Endothelial cell of umbilical vein (primary cell): ENCODE measurements around the gene FER. TPM values are rescaled to one million over a fixed set of nuclear protein-coding genes. Genes with fewer than 3 reads are reported as not detected.

Experiments
- BruUV-seq: library from RNA; stranded (reverse); fragments of 400-500 nt; replicated peaks from 2 replicates; lab custom pipeline; 2021; lab: Mats Ljungman, UMichigan
- CTCF ChIA-PET: fragments of 300-600, 350-600 bp; sonication (Branson Sonifier 250); formaldehyde crosslinking; loops from one replicate; lab custom pipeline; 2021; ENCODE audit warnings: antibody characterized with exemption, inconsistent platforms; lab: Charles Lee
- POLR2A ChIA-PET: fragments of 300-600, 350-600 bp; sonication (Branson Sonifier 250); formaldehyde crosslinking; loops from one replicate; lab custom pipeline; 2021; ENCODE audit warnings: antibody characterized with exemption, inconsistent platforms; lab: Charles Lee
- DNase-seq: peaks from one replicate; pipeline ENCODE4 v3.0.0-alpha.2; 2011; ENCODE audit warnings: low read depth, low spot score
- FAIRE-seq: peaks from 2 replicates; lab custom pipeline; 2011; peaks lifted over from hg19 to GRCh38; lab: Jason Lieb, UNC
- H2AFZ ChIP-seq: 2 replicates; pipeline ENCODE4 v1.6.0; 2012; ENCODE audit warnings: low read depth, low read length, control low read depth, inconsistent platforms
- H3K27ac ChIP-seq: 2 replicates; pipeline ENCODE4 v1.5.1; 2011; ENCODE audit warnings: low read depth, mild to moderate bottlenecking, control low read depth, low read length, moderate library complexity; ENCODE audit not compliant: insufficient read depth
- H3K27me3 ChIP-seq, 2 experiments: 2 replicates each; pipeline versions ENCODE4 v1.6.0 to v1.6.1; 2011; ENCODE audit warnings: low read length in 2 of 2, mixed read lengths in 1 of 2; ENCODE audit not compliant: control insufficient read depth in 2 of 2, insufficient read depth in 2 of 2
- H3K36me3 ChIP-seq, 2 experiments: 2 replicates in 1 of 2; 3 replicates in 1 of 2; pipeline ENCODE4 v1.5.1; 2011; ENCODE audit warnings: low read length in 2 of 2, mild to moderate bottlenecking in 1 of 2, moderate library complexity in 1 of 2; ENCODE audit not compliant: control insufficient read depth in 2 of 2, insufficient read depth in 2 of 2; ENCODE audit errors: extremely low read depth in 1 of 2
- H3K4me1 ChIP-seq: 3 replicates; pipeline ENCODE4 v1.5.1; 2011; ENCODE audit warnings: mild to moderate bottlenecking, low read length; ENCODE audit not compliant: control insufficient read depth, insufficient read depth; ENCODE audit errors: extremely low read depth
- H3K4me2 ChIP-seq: 2 replicates; pipeline ENCODE4 v1.6.1; 2011; ENCODE audit warnings: low read length, control low read depth, mixed read lengths; ENCODE audit not compliant: insufficient read depth
- H3K4me3 ChIP-seq, 3 experiments: fragments of 200-600 bp in 1 of 3; sonication (generic), shearing (Covaris generic) in 1 of 3; replicated peaks in 1 of 3; 2 replicates each; pipeline ENCODE4 v1.5.1; 2011 to 2016; ENCODE audit warnings: control low read depth in 3 of 3, low read length in 3 of 3, mild to moderate bottlenecking in 2 of 3, inconsistent platforms in 1 of 3, low read depth in 1 of 3, moderate library complexity in 1 of 3; ENCODE audit not compliant: insufficient read depth in 1 of 3
- H3K79me2 ChIP-seq: 2 replicates; pipeline ENCODE4 v1.6.0; 2012; ENCODE audit warnings: low read length, inconsistent platforms; ENCODE audit not compliant: control insufficient read depth, insufficient read depth
- H3K9ac ChIP-seq: replicated peaks from 2 replicates; pipeline ENCODE3; 2011; ENCODE audit warnings: low read length, control low read depth; ENCODE audit not compliant: insufficient read depth; ENCODE audit errors: extremely low read depth
- H3K9me1 ChIP-seq: replicated peaks from 3 replicates; pipeline ENCODE4 v1.6.0; 2011; ENCODE audit warnings: mild to moderate bottlenecking, low read length; ENCODE audit not compliant: control insufficient read depth, insufficient read depth; ENCODE audit errors: extremely low read depth
- H3K9me3 ChIP-seq: replicated peaks from 2 replicates; pipeline ENCODE4 v1.5.1; 2012; ENCODE audit warnings: low read length, inconsistent platforms; ENCODE audit not compliant: control insufficient read depth, insufficient read depth
- H4K20me1 ChIP-seq: replicated peaks from 2 replicates; pipeline ENCODE3; 2011; ENCODE audit warnings: mild to moderate bottlenecking, low read length; ENCODE audit not compliant: control insufficient read depth, insufficient read depth; ENCODE audit errors: extremely low read depth
- EZH2 ChIP-seq: IDR thresholded peaks from 2 replicates; pipeline ENCODE4 v1.6.1; 2012; ENCODE audit warnings: borderline replicate concordance, low read depth, mild to moderate bottlenecking, moderate library complexity, low read length, inconsistent platforms; ENCODE audit not compliant: severe bottlenecking
- FOS ChIP-seq: IDR thresholded peaks from 2 replicates; pipeline ENCODE4 v1.6.1; 2011; ENCODE audit warnings: mild to moderate bottlenecking, low read length, moderate library complexity, borderline replicate concordance; ENCODE audit not compliant: insufficient read depth
- GATA2 ChIP-seq: IDR thresholded peaks from 2 replicates; pipeline ENCODE4 v1.7.0; 2011; ENCODE audit warnings: low read depth, mild to moderate bottlenecking, moderate library complexity, mixed read lengths, low read length; ENCODE audit not compliant: insufficient read length, insufficient read depth
- JUN ChIP-seq: IDR thresholded peaks from 2 replicates; pipeline ENCODE4 v1.6.1; 2011; ENCODE audit warnings: borderline replicate concordance, low read depth; ENCODE audit not compliant: insufficient read length, insufficient read depth
- MAX ChIP-seq: IDR thresholded peaks from 2 replicates; pipeline ENCODE4 v1.6.1; 2011; ENCODE audit not compliant: insufficient read depth, insufficient read length
- MYC ChIP-seq: IDR thresholded peaks from one replicate; pipeline ENCODE4 v1.6.1; 2011; ENCODE audit warnings: mild to moderate bottlenecking, low read depth, low read length
- POLR2A ChIP-seq: IDR thresholded peaks from 2 replicates; pipeline ENCODE4 v1.6.1; 2012; ENCODE audit warnings: low read depth, mild to moderate bottlenecking, control low read depth, low read length
- POLR2AphosphoS5 ChIP-seq: IDR thresholded peaks from 2 replicates; pipeline ENCODE4 v1.6.1; 2012; ENCODE audit warnings: low read depth, mild to moderate bottlenecking, control low read depth, low read length, moderate library complexity; ENCODE audit not compliant: insufficient read depth
- dilution Hi-C: fragments of 300-500 bp; cut with MboI; formaldehyde crosslinking; loops from one replicate; pipeline ENCODE4 v1.15.0; 2019; ENCODE audit warnings: low sequenced_read_pairs; ENCODE audit not compliant: extremely low pct_ligation_motif_present
- intact Hi-C: fragments of 100-400 bp; cut with micrococcal nuclease; formaldehyde crosslinking; loops from one replicate; pipeline ENCODE4 v1.10.0; 2022
- polyA plus RNA-seq, 4 experiments: library from polyadenylated mRNA; depleted of rRNA in 3 of 4; stranded (reverse) in 3 of 4; unstranded in 1 of 4; fragments of >200 nt; gene quantifications; 2 replicates each; pipeline versions ENCODE4 v1.2.1 to v1.2.3, GENCODE V29; 2011 to 2012; ENCODE audit warnings: missing spikeins in 1 of 4
- total RNA-seq: library from RNA; stranded (reverse); gene quantifications from 2 replicates; pipeline ENCODE4 v1.2.3, GENCODE V29; 2021
- TF ChIP-seq, protein P1 (sequence below), 2 donors: IDR thresholded peaks; 1 replicate in 1 of 2; 2 replicates in 1 of 2; pipeline ENCODE4 v1.5.1; 2011; ENCODE audit warnings: low read length in 2 of 2, mild to moderate bottlenecking in 2 of 2, moderate library complexity in 2 of 2, control low read depth in 1 of 2, inconsistent platforms in 1 of 2, low read depth in 1 of 2; ENCODE audit not compliant: insufficient read depth in 1 of 2; ENCODE audit errors: extremely low read depth in 1 of 2

FER gene
- total and polyA plus RNA-seq, 2 donors (not counting 3 experiments of a cell fraction or from before 2014, with no cell fraction given), result 2.3 to 27.5 TPM

DNA sequence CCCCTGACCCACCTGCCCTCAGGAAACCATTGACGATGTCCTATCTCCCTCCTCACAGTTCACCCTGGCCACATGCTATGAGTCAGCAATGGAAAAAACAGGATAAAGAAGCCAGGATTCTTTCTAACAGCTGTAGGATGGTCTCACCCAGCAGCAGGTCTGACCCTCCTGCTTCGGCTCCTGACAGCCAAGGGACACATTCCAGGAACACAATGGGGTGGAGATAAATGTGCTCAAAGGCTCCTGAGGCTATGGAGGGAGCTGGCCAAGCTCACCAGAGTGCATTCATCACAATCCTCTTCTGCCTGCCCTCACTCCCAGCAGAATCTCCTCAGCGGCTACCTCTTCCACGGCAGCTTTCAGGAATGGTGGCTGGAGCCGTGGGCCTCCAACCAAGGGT is 491.8 kb downstream of the FER start:
- no peaks in the 10 kb centered on the region for H3K9me3 ChIP-seq
- no peaks in the 10 kb centered on the region for H3K79me2 ChIP-seq
- intact Hi-C loops, result no loop called here
- no peaks in the 10 kb centered on the region for H3K9me1 ChIP-seq
- H2AFZ ChIP-seq, result no peak overlapping the region
- no peaks in the 10 kb centered on the region for H3K36me3 ChIP-seq
- H3K9ac ChIP-seq, result no peak overlapping the region
- H3K4me3 ChIP-seq, result no peak overlapping the region
- FAIRE-seq, result no peak
- H3K27me3 ChIP-seq, result no peaks in the 10 kb centered on the region
- no peaks in the 10 kb centered on the region for H3K4me1 ChIP-seq
- H4K20me1 ChIP-seq, result no peaks in the 10 kb centered on the region
- dilution Hi-C loops, result no loop called here
- no peak overlapping the region for H3K4me2 ChIP-seq
- ChIA-PET POLR2A (no interaction called here), CTCF (no interaction called here)
- no peak for DNase-seq
- no peak for TF ChIP-seq GATA2
- no peak for TF ChIP-seq POLR2AphosphoS5
- no peak for TF ChIP-seq POLR2A
- TF ChIP-seq MYC, result no peak
- TF ChIP-seq JUN, result no peak
- TF ChIP-seq, protein P1, sequence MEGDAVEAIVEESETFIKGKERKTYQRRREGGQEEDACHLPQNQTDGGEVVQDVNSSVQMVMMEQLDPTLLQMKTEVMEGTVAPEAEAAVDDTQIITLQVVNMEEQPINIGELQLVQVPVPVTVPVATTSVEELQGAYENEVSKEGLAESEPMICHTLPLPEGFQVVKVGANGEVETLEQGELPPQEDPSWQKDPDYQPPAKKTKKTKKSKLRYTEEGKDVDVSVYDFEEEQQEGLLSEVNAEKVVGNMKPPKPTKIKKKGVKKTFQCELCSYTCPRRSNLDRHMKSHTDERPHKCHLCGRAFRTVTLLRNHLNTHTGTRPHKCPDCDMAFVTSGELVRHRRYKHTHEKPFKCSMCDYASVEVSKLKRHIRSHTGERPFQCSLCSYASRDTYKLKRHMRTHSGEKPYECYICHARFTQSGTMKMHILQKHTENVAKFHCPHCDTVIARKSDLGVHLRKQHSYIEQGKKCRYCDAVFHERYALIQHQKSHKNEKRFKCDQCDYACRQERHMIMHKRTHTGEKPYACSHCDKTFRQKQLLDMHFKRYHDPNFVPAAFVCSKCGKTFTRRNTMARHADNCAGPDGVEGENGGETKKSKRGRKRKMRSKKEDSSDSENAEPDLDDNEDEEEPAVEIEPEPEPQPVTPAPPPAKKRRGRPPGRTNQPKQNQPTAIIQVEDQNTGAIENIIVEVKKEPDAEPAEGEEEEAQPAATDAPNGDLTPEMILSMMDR (IDR thresholded peaks at IDR 0.05; ENCODE audit: extremely low read depth in 1 of 2, insufficient read depth in 1 of 2, low read depth in 1 of 2, low read length in 2 of 2), result no peak
- no peak for TF ChIP-seq FOS
- TF ChIP-seq MAX, result no peak
- no peak for TF ChIP-seq EZH2
- no TSS peak for BruUV-seq
- no peak overlapping the region for H3K27ac ChIP-seq
